Right forelimb (tissue), 1 donor: ENCODE measurements around the gene TRIM31.
"Not testable (repeated sequence)": the region's sequence is repeated elsewhere in the genome, so short reads cannot be mapped to it uniquely, and the experiment has no call there.

ENCODE experiments used
- DNase-seq: peaks from one replicate; pipeline ENCODE4 v3.0.0-alpha.2; 2018

TRIM31 gene

DNA sequence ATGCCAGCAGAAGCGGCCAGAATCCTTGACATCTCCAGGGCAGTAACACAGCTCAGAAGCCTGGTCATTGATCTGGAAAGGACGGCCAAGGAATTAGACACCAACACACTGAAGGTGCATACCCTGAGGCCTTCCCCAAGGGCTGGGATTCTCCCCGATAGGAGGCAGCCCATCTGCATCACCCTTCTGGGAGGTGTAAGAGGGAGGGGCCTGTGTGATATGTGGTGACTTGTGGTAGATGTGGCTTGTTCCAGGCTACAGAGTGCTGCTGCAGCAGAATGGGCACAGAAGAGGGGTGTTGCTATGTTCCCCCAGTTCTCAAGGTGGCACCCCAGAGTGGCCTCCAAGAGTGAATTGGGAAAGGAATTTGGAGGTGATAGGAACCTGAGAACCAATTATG, 34.2 kb upstream of the TRIM31 start:
- no peak for DNase-seq

DNA sequence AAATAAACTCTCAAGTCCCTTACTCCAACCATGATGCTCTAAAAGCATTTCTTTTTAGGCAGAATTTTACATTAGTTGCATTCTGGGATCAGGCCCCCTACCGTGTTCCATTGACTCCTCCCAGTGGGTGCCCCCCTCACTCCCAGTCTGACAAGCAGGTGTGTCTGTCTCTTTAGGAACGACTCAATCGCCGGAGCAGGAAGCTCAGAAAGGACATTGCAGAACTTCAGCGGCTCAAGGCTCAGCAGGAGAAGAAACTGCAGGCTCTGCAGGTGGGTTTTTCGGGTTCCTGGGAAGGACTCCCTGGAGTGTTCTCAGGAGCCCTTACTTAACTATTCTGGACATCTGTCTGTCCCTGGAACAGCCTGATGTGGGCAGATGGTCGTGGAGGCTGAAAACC, 32.9 kb upstream of the TRIM31 start:
- no peak for DNase-seq

DNA sequence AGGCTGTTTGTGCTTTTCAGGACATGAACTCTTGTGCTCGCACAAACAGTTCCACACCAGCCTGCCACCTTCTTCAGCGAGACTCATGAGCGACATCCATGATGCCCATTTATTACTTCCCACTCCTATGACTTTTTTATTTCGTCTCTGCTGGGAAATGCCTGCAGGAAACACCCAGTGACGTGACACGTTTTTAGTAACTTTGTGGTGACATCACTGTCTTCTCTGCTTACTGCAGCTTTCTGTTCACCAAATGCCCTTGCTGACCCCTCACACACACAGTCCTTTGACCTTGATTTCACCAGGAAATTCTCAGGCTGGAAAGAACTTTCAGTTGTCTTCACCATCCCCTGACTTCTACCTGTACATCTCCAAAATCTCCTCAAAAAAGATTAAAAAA, 31.9 kb upstream of the TRIM31 start:
- no peak for DNase-seq

DNA sequence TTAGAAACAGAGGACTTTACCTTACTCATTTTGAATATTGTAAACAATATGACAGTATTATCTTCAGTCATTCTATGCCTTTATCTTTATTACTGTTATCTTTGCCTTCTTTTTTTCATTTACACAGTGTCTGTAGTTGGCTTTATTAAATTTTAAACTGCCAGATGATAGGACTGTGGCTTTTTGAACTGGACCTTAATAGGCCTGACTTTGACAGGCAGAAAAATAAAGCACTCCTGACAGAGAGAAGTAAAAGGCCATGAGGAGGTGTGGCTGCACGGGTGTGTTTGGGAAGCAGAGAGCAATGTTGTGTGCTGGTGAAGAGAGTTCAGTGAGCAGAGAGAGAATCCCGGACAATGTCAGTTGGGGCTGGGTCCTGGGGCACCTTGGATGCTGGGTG, 30.9 kb upstream of the TRIM31 start:
- no peak for DNase-seq

DNA sequence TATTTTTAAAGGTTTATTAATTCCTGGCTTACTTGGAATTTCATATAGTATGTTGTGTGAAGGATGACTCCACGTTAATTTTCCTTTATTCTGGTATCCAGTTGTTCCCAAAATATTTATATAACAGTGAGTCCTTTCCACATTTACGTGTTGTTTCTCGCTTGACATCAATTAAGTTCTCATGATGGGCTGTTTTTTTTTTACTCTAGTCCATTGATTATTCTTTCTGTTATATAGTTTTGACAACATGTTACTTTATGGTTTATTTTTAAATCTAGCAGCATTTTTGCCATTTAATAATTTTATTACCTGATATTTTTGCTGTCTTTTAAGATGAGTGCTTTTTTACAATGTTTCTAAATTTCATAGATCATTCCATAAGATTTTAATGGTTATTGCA, 29.8 kb upstream of the TRIM31 start:
- DNase-seq, result no peak

DNA sequence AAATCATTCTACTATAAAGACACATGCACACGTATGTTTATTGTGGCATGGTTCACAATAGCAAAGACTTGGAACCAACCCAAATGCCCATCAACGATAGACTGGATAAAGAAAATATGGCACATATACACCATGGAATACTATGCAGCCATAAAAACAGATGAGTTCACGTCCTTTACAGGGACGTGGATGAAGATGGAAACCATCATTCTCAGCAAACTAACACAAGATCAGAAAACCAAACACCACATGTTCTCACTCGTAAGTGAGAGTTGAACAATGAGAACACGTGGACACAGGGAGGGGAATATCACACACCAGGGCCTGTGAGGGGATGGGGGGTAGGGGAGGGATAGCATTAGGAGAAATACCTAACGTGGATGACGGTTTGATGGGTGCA, 27.4 kb upstream of the TRIM31 start:
- not testable (repeated sequence) for DNase-seq

DNA sequence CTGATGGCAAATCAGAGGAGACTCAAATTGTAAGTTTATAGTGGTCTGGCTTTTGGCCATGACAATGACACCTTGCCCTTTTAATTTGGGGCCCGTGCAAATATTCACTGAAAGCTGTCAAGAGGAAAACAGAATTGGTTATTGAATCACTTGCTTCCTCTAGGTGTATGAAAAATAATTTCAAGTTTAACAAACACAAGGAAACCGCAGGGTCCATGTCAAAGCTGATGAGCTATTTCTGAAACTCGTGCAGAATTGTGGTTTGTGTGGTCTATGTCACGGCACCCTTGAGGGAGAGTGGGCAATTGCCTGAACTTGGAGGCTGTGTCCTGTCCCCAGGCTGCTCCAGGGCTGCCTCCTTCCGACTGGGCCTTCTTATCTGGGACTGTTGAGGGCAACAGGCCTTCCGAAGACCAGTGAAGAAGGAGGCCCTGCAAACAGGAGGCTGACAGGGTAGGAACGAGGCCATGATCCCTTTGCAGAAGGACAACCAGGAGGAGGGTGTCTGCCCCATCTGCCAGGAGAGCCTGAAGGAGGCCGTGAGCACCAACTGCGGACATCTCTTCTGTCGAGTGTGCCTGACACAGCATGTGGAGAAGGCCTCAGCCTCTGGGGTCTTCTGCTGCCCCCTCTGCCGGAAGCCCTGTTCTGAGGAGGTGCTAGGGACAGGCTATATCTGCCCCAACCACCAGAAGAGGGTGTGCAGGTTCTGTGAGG, 23.8 kb upstream of the TRIM31 start:
- no peak for DNase-seq

DNA sequence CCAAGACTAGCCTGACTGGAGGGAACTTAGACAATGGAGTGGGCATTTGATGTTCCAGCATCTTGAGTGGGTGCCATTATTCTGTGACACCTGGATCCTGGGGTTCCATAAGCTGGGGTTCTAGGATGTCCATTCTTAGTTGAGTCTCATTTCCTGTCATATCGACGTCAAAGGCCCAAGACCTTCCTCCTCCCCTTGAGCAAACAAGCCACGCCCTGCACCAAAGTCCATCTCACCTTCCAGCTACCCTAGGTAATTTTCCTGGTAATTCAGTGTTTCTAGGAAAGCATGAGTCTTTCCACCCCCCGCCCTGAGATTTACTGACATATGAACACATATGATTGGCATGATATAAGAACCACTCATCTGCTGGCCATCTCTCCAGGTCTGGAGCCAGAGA, 22.9 kb upstream of the TRIM31 start, which contains the start of gene TRIM40:
Gene TRIM40, plus strand, starts transcription at position 384 of the 400 bp plus-strand sequence. CDS start 897 bp downstream, outside the sequence.
- DNase-seq, result no peak

DNA sequence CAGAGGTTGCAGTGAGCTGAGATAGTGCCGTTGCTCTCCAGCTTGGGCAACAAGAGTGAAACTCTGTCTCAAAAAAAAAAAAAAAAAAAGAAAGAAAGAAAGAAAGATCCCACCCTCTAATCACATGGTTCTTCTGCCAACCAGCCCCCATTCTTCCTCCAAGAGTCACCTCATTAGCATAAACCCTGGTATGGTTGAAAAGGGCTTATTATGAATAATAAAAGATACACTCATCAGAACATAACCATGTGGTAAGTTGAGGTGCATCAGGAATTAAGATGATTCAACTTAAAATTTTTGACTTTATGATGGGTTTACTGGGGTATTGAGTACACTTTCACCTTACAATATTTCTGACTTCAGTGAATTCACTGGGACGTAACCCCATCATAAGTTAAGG, 22.3 kb upstream of the TRIM31 start:
- DNase-seq, result no peak

DNA sequence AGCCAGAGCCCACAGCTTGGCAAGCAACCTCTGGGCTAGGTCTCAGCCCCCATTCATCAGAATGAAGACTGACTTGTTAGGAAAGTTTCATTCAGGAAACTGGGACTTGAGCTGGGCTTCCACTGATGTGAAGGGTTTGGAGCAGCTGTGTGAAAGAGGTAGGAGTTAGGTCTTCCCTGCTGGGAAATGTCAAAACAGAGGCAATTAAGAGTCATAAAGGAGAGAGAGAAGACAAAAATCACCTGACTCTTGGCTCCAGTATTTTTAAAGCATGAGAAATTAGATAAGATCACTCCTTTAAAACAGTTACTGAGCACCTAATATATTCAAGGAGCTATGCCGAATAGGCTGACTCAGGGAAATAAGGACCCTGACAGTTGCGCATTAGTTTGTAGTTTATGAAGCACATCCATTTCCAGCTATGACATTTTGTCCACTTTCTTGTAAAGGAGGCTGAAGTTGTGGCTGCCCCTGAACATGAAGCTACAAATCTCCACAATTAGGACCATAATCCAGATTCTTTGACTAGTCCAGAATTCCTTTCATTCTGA, 19.1 kb upstream of the TRIM31 start:
- no peak for DNase-seq

DNA sequence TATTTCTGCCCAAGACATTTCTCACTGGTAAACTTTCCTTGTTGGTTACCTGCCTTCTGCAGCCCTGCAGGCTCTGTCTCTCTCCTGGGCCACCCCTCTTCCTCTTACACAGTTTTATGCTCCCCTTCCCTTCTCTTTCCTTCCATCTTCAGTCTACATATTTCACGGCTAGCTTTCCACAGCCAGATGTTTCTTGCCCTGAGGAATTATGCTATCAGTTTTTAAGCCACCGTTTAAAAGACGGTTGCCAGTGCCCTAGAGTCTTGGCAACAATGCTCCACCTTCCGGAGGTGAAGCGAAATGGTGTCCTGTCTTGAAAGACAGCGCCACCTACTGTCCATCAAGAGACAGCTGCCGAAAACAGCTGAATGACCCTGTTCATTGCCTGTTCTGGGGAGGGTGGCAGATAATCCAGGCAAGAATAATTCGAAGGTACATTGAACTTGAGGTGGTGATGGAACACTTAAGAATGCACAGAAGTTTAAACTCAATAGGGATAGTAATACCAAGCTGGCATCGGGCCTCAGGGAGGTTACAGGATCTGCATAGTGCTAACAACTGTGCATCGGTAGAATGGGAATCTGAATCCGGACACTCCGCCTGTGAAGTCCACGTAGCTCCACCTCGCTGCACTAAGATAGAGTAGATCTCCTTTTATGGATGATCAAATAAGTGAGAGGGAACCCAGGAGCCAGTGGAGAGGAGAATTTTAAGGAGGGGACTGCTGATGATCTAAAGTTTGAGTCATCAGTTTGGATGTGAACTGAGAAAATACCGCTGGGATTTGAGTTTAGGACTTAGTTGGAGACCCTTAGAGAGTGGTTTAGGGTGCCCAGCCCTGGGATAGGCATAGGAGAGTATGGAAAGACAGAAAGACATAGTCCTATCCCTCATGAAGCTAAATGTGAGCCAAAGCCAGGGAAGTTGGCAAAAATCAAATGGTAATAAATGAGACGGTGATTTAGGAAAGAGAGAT, 18.3 kb upstream of the TRIM31 start:
- DNase-seq, result peak; percentile 59

DNA sequence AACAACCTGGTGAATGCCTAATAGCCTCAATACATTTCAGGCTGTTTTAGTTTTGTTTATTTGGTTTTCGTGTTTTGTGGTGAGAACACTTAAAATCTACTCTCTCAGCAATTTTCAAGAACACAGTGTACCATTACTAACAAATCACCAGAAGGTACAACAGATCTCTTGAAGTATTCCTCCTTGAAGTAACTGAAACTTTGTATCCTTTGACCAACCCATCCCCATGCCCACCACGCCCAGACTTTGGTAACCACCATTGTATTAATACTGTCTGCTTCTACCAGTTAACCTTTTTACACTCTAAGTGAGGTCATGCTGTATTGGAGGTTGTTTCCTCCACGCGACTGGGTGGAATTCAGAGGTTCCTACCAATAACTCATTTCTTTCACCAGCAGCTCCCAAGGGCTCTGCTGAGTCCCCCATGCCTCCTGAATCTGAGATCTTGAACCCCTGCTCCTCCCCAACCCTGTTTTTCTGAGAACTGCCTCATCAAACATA, 17.3 kb upstream of the TRIM31 start:
- no peak for DNase-seq

DNA sequence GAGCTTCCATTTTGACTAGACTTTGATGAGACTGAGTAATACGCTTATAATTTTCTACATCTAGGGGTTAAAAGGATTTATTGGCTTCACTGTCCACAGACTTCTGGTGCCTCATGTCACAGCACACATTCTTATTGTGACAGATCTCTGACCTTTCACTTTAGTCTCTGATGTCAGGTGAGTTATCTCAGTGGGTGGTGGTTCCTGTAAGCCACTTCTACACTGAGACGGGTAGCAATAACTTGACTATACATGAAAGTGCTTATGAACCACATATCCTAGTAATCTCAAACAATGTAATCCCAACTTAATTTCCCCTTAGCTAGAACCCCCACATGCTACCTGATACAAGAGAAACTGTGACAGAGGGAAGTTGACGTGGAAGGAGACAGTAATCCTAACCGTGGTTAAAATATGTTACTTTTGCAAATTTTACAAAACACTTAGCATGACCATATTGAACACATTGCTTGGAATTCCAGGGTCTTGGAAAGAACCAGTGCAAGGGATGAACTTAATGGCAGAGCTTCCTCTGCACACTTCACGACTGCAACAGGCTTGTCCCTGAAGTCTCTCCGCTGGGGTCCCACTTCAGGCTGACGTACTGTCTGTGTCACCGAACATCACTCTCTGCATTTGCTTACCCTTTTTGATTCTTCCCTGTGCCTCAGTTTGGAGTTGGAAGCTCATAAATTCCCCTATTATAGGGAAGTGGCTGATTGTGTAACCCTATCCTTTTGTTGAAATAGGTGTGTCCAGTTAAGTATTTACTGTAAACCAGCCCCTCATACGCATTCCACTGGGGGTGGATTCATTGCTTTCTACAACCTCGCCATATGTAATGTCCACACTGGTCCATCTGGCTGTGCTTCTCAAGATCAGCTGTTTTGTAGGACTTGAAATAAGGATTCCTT, 16.6 kb upstream of the TRIM31 start:
- no peak for DNase-seq

DNA sequence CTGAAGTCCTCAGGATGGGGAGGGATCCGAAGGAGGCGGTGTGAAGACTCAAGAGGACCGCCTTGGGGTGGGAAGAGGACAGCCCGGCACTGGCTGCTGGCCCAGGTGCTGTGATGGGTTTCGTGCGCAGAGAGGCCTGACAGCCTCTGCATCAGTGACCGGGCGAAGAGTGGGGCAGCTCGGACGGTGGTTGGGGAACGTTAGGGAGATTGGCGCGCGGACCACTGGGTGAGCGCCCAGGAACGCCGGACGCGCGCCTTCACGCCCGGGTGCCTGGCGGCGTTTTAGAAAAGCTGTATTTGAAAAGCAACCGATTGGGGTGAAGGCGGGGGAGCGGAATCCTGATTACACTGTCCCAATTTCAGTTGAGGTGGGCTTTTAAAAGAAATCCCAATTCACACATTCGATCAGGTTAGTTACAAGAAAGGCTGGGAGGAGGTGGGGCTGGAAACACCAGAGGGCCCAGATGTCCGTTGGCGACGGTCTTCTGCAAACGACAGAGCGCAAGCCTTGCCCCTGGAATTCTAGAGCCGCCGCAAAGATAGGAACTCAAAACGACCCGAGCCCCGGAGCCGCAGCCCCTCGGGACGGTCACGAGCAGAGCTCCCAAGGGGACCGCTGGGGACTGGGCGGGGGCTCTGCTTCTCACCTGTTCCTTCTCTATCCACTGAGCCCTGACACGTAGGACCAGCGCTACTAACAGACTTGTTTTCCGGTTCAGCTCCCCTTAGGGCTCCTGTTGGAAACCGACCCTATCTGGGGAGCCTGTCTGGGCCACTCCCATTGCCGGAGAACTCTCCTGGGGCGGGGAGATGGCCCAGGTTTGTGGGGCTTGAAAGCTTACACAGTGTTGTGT, 14.6 kb upstream of the TRIM31 start:
- no peak for DNase-seq

DNA sequence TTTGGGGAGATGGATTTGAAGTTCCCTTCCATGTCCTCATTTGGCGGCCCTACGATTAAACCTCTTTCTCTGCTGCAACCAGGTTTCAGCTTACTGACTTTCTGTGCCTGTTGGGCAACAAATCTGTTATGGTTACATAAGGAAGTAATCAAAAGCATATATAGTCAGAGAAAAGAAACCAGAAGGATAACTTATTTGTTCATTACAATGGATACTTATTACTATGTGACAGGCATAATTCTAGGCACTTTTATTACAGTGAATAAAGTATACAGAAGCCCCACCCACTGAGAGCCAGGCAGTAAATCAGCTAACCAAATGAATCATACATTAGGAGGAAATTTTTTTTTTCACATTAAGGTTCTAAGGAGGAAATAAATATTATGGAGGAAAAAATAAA, 9.6 kb upstream of the TRIM31 start:
- no peak for DNase-seq

DNA sequence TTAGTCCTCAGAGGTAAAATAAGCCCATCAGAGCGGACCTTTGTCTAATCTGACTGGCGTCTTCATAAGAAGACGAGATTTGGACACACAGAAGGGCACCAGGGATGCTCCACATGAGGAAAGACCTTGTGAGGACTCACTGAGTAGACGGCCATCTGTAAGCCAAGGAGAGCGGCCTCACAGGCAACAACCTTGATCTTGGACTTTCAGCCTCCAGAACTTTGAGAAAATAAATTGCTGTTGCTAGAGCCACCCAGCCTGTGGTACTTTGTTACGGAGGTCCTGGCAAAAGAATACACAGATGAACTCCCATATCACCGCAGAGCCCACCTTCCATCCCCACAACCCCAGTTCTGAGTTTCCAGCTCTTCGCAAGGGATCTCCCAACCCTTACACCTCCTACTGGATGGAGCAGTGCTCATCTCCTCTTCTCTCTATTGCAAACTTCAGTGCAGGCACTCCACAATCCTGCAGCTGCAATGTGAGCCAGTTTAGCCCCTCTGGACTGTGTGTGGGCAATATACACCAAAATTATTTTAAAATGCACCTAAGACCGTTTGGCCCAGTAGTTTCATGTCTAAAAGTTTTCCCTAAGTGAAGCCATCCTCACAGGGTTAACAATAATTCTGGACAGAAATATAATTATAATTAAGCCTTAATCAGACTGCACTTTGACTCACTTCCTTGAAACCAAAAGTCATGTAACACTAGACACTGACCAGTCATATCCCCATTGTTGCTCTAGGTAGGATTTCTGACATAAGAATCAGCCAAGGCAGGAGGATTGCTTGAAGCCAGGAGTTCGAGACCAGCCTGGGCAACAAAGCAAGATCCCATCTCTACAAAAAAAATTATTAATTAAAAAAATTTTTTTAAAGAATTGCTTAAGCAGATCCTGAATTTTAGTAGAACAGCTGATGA, 8.8 kb upstream of the TRIM31 start:
- DNase-seq, result no peak

DNA sequence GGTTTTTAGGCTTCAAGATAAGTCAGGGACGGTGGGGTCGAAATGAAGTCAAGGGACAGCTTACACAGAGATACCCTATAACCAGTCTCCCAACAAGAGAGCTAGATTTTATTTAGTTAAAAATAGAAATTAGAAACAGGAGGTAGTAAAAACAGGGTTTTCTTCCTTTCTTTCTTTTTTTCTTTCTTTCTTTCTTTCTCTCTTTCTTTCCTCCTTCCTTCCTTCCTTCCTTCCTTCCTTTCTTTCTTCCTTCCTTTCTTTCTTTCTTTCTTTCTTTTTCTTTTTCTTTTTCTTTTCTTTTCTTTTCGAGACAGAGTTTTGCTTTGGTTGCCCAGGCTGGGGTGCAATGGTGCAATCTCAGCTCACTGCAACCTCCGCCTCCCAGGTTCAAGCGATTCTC, 5.8 kb upstream of the TRIM31 start:
- DNase-seq, result not testable (repeated sequence)

DNA sequence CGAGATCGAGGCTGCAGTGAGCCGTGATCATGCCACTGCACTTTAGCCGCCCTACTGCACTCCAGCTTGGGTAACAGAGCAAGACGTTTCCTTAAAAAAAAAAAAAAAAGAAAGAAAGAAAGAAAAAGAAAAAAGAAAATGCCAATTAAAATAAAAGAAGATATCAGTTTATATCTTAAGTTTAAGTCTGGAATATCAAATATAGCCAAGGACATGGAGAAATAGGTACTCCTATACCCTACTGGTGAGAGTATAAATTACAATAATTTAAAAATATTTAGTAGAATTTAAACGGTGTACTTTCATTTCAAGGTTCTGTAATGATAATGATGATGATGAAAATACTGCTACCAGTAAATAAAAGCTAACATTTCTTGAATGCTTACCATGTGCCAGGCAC, 3.8 kb upstream of the TRIM31 start:
- no peak for DNase-seq

DNA sequence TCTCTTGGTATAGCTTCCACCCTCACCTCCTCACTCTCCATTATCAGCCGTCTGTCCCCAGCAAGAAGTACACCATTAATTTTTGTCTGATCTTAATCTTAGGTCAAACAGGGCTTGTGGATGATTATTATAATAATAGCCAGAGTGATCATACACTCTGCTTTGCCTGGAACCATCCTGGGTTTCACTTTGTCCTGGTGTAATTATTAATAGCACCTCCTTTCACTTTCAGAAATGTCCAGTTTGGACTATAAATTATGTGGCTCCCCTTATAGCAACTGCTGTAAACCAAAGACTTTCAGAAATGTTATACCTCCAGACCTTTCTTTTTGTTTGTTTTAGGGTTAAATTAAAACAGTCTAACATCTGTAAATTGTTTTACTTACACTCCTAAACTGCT, 951 bp upstream of the TRIM31 start:
- DNase-seq, result no peak

DNA sequence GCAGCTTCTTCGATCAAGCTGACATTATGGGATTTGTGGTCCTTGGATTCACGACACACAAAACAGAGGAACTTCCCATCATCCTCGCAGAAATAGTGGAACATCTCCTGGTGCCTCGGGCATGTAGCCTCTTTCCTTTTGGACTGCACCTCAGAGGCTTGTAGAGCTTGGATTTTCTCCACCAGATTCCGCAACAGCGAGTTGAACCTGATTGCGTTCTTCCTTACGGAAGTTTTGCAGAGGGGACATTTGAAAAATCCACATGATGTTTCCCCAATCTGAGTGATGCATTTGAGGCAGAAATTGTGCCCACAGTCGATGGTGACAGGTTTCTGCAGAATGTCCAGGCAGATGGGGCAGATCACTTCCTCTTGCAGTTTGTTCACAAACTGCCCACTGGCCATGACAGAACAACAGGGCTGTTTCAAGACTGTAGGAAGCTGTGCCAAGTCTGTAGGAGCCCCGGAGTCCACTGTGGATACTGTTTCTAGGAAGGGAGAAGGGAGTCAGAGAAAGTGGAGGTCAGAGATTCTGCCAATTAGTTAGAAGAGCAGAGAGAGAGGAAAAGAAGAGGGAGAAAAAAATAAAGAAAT, 392 bp downstream of the TRIM31 start:
- no peak for DNase-seq
